HG02588 (cell line): ENCODE measurements around the gene PPEF2.
"Not testable (repeated sequence)": the region's sequence is repeated elsewhere in the genome, so short reads cannot be mapped to it uniquely, and the experiment has no call there.

ENCODE experiments used
- ATAC-seq: cut with Tn5 transposase; IDR thresholded peaks from one replicate; pipeline ENCODE4 v1.9.1; 2021; ENCODE audit warnings: mild to moderate bottlenecking, moderate library complexity; ENCODE audit not compliant: unreplicated experiment

PPEF2 gene, protein sequence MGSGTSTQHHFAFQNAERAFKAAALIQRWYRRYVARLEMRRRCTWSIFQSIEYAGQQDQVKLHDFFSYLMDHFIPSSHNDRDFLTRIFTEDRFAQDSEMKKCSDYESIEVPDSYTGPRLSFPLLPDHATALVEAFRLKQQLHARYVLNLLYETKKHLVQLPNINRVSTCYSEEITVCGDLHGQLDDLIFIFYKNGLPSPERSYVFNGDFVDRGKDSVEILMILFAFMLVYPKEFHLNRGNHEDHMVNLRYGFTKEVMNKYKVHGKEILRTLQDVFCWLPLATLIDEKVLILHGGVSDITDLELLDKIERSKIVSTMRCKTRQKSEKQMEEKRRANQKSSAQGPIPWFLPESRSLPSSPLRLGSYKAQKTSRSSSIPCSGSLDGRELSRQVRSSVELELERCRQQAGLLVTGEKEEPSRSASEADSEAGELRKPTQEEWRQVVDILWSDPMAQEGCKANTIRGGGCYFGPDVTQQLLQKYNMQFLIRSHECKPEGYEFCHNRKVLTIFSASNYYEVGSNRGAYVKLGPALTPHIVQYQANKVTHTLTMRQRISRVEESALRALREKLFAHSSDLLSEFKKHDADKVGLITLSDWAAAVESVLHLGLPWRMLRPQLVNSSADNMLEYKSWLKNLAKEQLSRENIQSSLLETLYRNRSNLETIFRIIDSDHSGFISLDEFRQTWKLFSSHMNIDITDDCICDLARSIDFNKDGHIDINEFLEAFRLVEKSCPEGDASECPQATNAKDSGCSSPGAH

GRCh38 chr4:75902352-75902751 is at the start of gene PPEF2:
TSS of gene PPEF2 (minus strand) at chr4:75902452. CDS start at chr4:75896325, 6,127 bp downstream.
- no peak for ATAC-seq

DNA sequence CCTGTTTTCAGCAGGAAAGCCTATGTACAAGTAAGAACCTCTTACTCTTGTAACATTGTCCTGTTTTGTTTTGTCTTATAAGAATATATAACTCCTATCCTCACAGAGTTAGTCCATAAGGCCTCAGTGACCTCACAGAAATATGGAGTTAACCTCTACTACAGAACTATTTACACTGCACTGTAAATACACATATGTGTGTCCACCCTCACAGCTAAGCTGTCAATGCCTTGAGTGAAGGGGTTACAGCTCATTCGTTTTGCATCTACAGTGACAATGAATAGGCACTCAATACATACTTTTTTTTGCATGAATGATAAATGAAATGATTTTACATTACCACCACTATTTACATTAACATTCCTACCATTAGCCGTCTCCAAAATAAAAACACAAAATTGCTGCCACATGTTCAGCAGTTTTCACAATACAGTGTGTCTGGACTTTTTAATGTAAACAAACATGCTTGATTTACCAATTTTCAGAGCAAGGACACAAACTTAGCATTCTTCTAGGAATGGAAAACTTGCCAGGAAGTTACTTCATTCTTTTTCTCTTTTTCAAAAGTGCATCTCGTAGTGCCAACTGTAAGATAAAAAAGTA is 48.1 kb upstream of the PPEF2 start:
- ATAC-seq, result no peak

- peak; percentile 85 for ATAC-seq
Measured at GRCh38 chr4:75948822-75949444, 46.7 kb upstream of the PPEF2 start.

GRCh38 chr4:75940692-75941253 is 38.5 kb upstream of the PPEF2 start, which contains the start of gene NAAA:
TSS of gene NAAA (minus strand) at chr4:75941013. CDS start at chr4:75940949, 64 bp downstream.
- ATAC-seq, result peak; percentile 79

GRCh38 chr4:75939890-75940691 is 37.8 kb upstream of the PPEF2 start:
- peak; percentile 53 for ATAC-seq

- ATAC-seq, result no peak
Measured at GRCh38 chr4:75935628-75936027, 33.4 kb upstream of the PPEF2 start.

DNA sequence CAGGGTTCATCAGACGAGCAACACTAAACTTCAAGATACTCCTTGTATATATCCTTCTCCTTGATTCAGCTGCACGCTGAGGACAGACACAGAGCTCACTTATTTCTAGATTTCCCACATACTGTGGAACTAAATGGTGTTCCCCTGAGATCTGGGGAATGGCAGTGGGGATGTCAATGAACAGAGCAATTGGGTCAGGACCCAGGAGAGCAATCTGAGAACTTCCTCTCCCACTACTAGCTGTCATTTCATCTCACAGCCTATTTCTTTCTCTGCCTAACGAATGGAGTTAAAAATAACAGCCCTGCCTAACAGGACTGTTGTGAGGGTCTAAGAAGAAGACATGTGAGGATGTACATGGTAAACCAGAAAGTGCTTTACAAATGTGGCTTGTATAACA is 27.9 kb upstream of the PPEF2 start:
- ATAC-seq, result no peak

GRCh38 chr4:75924916-75925315 is 22.7 kb upstream of the PPEF2 start:
- ATAC-seq, result not testable (repeated sequence)

- ATAC-seq, result no peak
Measured at GRCh38 chr4:75924309-75924827, 22.1 kb upstream of the PPEF2 start.

- no peak for ATAC-seq
Measured at GRCh38 chr4:75922588-75922987, 20.3 kb upstream of the PPEF2 start.

GRCh38 chr4:75921910-75922309 is 19.7 kb upstream of the PPEF2 start:
- no peak for ATAC-seq

DNA sequence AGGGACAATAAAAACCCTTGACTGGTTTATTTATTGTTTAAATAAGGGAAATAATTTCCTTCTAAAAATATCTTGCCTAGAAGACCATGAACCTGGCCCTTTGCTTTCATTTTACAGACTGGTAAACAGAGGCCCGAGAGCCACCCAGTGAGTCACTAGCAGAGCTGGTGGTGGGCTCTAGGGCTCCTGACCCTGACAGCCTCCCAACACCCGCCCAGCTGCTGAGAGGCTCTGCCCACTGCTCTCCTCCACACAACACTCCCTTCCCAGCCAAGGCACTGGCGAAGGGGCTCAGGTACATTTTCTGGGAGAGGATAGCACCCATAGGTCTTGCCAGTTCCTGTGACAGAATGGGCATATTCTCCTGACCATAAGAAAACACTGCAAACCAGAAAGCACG is 18.1 kb upstream of the PPEF2 start:
- no peak for ATAC-seq

GRCh38 chr4:75919920-75920319 is 17.7 kb upstream of the PPEF2 start:
- no peak for ATAC-seq

GRCh38 chr4:75916091-75916661 is 13.9 kb upstream of the PPEF2 start:
- peak; percentile 63 for ATAC-seq

GRCh38 chr4:75912968-75913367 is 10.7 kb upstream of the PPEF2 start:
- ATAC-seq, result no peak

DNA sequence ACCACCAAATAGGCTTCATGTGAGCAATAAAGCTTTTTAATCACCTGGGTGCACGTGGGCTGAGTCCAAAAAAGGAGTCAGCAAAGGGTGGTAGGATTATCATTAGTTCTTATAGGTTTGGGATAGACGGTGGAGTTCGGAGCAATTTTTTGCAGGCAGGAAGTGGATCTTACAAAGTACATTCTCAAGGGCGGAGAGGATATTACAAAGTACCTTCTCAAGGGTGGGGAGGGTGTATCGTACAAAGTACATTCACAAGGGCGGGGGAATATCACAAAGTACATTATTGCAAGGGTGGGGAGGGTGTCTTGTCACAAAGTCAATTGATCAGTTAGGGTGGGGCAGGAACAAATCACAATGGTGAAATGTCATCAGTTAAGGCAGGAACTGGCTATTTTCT is 8.6 kb upstream of the PPEF2 start:
- not testable (repeated sequence) for ATAC-seq

DNA sequence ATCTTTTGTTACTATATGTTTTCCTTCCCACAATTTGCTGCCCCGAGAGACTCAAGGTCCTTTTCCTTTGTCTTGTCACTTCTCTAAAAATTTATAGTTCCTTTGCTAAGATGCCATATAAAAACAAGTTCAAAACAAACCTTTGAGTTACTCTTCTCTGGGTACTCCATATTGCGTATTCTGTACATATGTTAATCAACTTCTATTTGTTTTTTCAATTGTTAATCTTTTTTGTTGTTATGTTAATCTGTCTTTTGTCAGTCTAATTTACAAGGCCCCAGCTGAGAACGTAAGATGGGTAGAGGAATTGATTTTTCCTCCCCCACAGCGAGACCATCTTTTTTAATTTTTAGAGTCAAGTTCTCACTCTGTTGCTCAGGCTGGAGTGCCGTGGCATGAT is 7.2 kb upstream of the PPEF2 start:
- ATAC-seq, result no peak

GRCh38 chr4:75908555-75908954 is 6.3 kb upstream of the PPEF2 start:
- ATAC-seq, result no peak

DNA sequence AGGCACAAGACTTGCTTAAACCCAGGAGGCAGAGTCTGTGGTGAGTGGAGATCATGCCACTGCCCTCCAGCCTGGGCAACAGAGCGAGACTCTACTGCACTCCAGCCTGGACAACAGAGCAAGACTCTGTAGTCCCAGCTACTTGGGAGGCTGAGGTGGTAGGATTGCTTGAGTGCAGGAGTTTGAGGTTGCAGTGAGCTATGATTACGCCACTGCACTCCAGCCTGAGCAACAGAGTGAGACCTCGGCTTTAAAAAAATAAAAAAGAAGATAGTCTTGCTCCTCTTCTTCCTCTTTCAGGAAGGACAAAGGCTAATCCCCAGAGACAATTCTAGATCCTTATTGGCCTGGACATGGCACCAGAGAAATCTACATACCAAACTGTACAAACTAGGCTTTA is 5.7 kb upstream of the PPEF2 start:
- ATAC-seq, result no peak
